HG02588 (cell line): ENCODE data around the gene UBE2D2.

ENCODE experiments used
- ATAC-seq: cut with Tn5 transposase; IDR thresholded peaks from one replicate; pipeline ENCODE4 v1.9.1; 2021; ENCODE audit warnings: mild to moderate bottlenecking, moderate library complexity; ENCODE audit not compliant: unreplicated experiment

Gene UBE2D2

DNA sequence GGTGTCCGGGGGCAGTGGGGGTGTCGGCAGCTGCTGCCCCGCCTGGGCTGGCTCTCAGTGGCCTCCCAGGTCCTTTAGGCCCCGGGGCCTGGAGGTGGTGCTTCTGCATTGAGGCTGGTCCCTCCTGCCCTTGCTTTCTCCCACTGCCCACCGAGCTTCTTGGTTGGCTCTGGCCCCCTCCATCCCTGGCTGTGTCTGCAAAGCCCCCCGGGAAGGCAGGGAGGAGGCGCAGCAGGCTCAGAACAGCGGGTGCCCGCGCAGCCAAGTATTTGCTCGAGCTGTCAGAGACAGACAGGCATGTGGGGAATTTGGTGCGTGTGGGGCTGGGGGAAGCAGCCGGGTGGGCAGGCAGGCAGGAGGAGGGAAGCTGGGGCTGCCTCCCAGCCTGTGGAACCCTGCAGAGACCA is 98.6 kb downstream of the UBE2D2 start:
- no peak for ATAC-seq

DNA sequence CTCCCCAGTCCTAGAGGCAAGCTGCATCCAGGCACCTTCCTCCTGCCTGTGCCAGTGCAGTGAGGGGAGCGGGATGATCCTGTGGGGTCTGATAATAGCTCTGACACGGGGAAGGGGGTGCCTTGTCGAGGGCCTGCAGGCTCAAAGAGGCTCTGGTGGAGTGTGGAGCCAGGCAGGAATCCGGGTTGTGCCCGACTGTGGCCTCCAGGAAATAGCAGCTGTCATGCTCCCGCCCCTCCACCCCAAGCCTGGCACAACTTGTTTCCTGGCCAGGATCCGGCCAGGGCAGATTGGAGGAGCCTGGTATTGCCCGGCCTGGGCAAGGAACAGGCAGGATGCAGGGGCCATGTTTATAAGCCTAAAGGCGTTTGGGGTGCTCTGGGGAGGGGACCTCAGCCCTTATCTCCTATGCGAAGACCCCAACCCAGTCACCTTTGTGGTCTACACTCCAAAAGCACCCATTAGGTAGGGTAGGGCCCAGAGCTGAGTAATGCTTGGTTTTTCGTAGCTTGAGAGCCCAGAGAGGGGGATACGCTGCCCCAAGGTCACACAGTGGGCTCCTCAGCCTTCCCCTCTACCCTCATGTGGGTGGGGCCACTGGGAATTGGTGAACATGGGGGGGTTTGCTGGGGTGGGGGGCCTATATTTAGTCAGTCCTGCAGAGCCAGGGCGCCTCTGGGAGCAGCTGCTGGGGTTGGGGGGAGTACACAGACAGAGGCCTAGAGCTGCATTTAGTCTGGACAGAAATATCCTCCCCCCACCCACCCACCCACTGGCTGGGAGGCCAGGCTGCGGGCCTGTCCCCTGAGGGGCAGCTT is 99.2 kb downstream of the UBE2D2 start:
- ATAC-seq: no peak

DNA sequence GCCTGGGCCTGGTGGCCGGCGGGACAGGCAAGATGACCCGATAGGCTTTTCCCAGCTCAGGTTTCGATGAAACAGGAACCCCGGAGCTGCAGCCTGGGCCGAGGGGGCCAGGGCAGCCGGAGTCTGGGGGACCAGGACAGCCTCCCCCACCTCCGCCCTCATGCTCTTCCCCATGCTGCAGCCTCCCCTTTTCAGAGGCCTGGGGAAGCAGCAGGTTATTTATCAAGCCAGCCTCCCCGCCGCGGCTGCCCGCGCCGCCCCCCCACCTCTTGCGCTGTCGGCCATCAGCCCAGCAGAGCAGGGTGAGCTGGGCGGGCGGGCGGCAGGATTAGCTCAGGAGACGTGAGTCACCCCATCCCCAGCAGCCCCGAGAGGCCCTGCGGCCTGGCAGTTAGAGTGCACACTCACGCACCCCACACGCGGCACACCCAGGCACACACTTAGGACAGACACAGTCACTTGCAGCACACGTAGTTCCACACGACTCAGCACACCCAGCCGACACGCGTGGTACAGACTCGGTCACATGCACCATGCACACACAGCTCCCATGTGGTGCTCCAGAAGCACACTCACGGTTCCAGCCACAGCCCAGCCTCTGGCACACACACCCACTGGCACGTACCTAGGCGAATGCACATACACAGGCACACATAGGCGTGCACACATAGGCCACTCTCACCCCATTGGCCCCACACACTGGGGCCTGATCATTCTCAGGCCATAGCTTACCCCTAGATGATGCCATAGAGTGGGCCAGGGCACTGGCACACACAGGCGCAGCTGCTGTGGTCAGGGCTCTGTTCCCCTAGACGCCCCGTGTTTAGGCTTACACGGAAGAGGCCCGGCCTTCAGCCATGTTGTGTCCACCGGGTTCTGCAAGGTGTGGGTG is 100.0 kb downstream of the UBE2D2 start:
- peak; percentile 25 for ATAC-seq

DNA sequence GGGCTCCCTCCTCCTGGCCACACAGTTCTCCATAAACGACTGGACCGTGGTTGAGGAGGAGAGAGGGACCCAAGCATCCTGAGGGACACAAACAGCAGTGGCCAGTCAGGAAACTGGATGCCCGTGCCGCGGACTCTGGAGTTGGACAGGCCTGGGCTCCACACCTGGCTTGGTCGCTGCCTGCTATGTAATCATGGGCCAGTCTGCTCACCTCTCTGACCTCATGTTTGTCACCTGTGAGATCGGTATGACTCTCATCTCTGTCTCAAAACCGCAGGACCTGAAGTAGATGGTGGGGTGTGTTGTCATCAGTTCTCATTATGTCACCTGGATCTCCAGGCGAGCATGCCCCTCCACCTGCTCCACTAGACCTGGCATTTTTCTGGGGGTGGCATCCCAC is 101.5 kb downstream of the UBE2D2 start:
- ATAC-seq: no peak

DNA sequence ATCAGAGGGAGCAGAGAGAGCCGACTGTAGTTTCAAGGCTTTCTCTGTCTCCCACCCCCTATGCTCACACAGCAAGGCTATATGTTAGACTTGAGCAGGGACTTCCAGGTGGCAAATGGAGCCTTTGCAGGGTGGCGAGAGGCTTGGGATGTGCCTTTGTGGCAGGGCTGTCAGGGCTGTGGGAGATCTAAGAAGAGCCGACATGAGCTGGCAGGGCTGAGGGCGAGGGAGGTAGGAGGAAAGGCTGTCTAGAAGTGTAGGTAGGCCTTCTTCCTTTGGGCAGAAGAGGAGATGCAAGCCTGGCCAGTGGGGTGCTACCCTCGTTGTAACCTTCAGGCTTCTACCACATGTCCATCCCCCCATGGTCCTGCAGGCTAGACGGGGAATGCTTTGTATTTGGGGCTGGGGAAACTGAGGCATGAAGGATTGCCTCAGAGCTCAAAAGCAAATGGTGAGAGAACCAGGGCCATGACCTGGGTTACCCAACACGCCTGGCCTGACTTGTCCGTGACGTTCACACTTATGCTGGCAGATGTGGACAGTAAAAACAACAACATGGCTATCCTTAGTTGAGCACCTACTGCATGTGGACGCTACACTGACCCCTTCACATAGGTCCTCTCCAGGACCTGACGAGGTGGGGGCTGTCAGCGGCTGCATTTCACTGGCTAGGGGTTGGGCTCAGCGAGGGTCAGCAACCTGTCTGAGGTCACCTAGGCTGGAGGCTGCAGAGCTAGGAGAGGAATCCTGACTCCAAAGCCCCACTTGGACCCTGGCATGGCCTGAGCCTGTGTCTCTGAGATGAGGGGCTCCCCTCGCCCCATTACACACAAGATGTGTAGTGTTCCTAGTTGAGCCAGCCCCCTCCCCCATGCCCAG is 102.3 kb downstream of the UBE2D2 start:
- ATAC-seq: no peak

DNA sequence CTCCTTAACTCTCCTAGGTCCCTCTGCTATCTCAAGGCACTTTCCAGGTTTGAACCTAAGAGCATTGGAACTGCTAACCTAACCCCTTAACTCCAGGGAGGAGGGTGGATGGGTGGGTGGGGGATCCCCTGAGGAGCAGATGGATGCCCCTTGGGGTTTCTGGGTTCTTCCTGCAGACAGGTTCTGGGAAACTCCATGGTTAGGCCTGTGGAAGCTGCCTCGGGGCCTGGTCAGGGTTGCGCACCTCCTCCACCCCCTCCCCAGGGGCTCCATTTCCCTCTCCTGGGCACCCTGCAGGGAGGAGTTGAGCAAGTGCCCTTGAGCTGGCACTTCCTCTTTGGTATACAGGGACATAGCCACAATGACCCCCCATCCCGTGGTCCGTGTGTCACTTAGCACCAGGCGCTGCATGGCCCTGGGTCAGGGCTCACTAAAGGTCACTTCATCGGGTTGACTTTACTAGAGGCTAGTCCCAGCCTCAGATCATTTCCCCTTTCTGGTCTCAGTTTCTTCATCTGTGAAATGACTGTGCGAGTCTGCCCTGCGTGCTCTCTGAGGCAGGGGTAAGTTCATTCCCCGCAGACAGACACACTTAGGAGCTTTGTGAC is 103.1 kb downstream of the UBE2D2 start:
- peak; percentile 35 for ATAC-seq

DNA sequence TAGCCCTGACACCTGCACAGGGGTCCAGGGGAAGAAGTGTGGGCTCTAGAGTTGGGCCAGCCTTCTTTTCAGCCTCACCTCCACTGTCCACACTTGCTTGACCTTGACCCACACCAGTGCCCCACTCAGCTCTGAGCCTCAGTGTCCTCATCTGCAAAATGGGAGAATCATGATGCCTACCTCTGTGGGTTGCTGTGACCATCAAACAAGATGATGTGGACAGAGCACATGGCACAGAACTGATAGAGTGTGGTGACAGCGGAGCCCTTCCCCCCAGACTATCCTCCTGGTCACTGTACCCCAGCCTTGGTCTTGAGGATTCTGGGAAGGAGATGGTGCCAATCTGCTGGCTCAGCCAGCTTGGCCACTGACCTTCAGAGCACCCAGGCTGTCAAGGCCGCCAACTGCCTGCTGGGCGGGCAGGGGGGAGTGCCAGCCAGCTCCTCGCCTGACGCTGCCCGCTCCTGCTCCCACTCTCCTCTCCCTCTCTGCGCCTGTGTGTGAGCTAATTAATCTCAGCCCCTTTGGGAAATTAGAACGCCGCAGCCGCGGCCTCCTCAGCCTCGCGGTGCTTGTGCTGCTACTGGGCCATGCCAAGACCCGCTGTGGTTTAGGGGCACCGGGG is 103.7 kb downstream of the UBE2D2 start:
- ATAC-seq: no peak

DNA sequence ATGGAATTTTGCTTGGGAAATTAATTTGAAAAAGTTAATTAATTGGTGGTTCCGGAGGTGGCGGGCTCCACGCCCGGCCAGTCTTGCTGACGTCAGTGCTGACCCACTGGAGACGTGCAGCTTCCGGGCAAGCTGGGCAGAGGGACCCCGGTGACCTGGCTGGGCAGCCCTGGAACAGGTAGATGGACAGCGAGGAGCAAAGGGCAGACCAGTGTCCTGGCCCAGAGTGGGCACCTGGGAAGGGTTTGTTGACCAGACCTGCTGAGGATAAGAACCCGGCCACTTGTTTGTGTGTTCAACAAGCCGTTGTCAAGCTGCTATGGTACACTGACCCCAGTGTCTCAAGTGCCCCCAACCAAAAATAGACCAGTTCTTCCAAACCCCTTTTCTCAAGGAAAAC is 104.5 kb downstream of the UBE2D2 start:
- no peak for ATAC-seq

DNA sequence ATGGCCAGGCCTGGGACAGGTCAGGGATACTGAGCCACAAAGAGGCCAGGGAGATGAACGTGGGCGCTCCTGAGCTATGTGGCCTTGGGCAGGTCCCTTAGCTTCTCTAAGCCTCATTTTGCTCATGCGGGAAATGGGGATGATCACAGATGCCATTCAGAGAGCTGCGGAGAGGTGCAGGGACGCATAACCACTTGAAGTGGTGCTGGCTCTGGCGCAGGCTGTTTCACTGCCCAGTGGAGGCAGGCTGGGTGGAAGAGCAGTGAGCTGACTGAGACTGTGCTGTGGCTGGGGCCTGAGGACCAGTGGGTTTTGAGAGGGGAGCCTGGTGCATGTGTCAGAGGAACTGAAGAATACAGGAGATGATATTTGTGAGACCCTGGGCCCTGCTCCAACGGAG is 105.4 kb downstream of the UBE2D2 start:
- no peak for ATAC-seq

DNA sequence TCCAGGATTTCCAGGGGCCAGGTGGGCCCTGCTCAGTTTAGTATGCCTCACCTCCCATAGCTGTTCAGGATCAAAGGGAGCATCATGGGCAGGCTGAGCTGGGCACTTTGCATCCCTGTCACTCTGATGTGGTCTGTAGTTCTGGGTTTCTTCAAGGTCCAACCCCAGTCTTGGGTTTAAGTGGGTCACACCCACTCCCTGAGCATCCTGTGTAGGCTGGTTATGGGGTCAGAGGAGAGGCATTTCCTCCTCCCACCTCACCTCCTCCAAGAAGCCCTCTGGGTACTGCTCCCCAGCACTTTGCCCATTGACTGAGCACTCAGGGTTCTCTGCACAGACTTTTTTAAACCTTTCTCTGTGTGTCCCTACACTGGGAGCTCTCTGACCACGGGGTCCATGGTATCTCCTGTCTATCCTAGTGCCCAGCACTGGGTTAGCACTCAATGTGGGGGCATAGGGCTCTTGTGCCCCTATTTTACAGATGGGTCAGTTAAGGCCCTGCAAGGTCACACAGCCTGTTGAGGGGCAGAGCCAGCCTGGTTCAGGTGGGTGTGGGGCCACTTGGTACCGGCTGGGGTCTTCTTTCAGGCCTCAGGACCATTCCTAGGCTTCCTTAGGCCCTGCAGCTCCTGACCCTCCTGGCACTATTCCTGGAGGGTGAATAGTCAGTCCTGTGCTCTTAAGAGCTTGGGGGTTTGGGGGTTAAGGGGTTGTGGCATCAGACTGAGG is 106.0 kb downstream of the UBE2D2 start:
- no peak for ATAC-seq

DNA sequence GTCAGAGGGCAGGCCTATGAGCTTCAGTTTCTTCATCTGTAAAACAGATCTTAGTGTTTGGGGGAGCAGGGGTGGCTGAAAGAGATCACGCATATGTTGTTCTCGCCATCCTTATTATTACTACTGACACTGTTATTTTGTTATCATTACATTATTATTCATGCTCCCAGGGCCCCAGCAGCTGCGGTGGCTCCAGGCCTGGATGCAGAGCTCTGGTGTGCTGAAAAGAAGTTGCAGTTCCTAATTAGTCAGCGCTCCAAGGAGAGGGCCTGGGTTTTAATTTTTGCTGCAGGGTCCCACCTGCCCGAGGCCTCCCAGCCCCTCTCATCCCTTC is 106.6 kb downstream of the UBE2D2 start:
- ATAC-seq: no peak

DNA sequence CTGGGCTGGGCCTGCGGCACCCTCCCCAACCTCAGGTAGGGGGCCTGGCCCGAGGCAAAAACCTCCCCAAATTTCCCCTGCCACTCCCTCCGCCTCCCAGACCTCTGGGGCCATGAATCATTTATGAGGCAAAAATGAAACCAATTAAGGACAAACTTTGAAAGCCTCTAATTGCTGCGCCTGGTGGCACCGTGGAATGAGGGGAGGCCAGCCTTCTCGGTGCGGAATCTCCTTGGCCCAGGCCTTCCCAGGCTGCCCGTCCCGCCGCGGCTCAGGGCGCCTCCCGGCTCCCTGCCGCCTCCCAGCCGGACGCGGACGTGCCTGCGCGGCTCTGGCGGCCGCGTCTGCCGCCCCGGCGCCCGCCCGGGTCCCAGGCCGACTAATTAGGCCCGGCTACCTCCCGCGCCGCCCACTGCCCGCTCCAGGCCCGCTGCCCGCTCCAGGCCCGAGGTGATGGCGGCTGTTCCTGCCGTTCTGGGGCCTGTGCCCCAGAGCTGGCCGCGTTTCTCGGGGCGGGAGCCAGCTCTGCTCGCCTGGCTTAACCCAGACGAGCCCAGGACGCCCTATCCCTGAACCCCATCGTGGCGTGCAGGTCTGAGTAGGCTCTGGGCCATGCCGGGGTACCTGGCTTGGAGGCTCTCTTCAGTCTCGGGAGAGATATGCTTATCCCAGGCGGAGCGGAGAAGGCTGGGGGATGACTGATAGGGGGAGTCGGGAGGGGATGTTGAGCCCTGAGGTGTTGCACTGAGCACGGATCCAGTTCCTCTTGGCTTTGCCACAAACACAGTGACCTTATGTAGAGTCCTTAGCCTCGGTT is 107.1 kb downstream of the UBE2D2 start:
- no peak for ATAC-seq

DNA sequence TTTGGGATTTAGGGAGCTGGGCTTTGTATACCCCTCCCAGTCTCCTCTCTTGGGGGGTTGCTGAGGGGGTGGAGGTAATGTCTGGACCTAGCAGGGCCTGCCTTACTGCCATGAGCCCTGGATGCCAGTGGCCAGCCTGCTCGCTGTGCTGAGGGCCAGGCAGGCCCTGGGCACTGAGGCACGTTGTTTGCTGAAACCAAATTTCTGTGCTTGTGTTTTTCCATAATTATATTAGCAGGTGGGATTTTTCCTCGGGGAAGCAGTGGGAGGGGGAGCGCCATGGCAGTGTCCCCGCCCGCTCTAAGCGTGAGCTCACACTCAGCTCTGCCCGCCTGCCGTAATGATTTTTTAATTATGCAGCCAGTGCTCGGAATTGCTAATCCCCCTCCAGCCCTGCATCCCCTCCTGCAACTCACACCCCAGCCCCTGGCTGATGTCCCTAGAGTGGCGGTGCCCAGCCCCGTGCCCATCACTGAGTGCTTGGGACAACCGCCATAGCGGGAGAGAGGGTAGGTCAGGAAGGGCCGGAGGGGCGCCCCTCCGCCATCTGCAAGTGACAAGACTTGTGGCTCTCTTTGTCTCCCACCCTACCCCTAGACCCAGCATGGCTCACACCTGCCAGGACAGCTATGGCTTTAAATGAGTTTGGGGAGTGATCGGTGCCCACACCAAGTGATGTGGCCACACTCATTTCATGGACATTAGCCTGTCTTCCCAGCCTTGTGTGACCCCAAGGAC is 108.0 kb downstream of the UBE2D2 start:
- no peak for ATAC-seq

DNA sequence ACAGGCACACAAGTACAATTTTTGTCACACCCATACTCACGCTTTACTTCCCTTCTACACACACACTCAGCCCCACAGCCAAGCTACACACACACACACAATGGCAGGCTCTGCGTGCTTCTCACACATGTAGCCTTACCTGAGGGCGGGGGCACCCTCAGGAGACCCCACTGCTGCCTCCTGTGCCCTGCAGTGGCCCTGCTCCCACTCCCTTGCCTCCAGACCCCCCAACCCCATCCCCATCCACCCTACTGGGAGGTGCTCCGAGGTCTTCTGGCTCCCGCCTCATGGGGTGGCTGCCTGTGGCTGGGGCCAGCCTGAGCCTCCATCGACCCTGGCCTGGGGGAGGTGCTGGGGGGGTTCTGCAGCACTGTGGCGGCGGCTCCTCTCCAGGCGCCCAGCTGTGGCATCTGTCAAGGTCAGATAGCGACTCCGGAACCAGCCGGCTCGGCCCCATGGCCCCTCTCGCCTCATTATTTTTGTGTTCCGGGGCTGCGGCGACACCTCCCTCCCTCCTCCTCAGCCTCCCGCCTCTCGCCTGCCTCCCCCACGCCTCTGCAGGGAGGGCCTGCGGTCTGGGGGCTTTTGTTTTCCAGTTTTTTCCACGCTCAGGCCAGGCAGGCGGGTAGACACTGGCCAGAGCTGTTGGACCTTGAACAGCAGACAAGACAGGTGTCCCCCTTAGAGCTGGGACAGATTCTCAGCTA is 108.7 kb downstream of the UBE2D2 start:
- ATAC-seq: peak; percentile 19

DNA sequence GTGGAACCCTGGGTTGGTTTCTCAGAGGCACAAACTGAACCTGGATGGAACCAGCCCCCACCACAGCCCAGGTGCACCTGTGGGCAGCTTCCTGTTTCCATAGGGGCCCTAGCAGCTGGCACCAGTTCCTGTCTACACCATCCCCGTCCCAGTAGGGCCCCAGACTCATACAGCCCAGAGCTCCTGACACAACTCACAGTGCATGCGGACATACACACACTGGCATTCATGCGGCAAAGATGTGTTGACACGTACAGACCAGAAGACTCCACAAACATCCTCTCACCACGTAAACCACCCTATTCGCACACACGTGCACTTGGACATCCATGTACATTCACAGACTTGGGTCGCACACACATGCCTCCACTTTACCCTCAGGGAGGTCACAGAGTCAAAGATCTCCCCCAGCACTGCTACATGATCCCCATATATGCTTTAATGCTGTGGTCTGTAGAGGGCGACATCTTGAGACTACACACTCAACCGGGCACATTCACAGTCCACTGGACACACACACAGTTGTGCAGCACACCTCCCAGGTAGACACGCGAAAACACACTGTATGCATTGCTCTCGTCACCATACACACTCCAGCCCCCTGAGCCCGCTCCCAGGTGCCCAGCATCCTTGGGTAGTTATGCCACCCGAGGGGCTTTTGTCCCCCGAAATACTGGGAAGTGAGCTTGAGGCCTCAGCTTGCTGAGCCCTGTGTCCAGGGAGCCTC is 109.4 kb downstream of the UBE2D2 start:
- peak; percentile 43 for ATAC-seq

DNA sequence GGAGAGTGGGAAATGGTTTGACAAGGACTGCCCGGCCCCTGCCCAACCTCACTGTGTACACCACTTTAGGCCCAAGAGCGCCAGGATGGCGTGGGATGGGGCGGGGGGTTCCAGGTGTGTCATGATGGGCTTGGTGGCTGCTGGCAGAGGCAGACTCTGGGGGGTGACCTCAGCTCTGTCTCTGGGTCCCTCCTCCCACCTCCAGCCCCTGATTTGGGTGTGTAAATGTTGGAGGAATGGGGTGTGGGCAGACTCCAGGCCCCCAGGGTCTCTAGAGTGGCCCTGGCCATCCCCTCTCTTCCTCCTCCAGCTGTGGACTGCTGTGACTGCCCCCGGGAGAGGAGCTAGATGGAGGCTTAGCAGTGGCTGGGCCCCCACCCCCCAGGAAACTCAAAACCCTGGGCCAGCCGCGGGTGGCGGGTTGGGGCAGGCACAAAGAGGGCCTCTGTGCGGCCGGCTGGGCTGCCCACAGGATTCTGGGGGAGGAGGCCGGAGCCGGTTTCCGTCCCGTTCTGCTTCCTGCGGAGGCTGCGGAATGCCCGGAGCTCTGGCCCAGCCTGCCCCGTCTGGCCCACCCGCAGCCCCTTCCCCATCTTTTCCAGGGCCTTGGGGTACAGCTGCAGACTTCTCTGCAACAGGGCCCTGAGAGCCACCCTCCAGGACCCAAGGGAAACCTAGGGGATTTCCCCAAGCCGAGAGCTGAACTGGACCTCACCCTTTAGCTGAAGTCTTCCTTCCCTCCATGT is 110.1 kb downstream of the UBE2D2 start:
- ATAC-seq: no peak
